ENCODE data around the gene TOR2A.
"Not testable (repeated sequence)": the region's sequence is repeated elsewhere in the genome, so short reads cannot be mapped to it uniquely, and the experiment has no call there.

TOR2A gene

DNA sequence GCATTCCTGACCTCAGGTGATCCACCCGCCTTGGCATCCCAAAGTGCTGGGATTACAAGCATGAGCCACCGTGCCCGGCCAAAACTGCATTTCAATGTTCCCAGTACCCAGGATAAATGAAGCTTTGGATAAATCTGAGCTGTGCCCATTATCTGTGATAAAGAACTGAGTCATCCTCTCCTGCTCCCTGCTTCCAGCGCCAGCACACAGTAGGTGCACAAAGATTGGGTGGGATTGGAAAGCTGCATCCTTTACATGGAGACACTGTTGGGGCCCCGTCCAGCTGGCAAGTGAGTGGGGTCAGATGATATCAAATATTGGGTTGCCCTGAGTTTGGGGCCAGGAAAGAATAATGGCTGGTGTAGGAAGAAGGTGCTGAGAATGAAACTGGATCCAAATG is 26.0 kb upstream of the TOR2A start:
- TF ChIP-seq, protein P1, sequence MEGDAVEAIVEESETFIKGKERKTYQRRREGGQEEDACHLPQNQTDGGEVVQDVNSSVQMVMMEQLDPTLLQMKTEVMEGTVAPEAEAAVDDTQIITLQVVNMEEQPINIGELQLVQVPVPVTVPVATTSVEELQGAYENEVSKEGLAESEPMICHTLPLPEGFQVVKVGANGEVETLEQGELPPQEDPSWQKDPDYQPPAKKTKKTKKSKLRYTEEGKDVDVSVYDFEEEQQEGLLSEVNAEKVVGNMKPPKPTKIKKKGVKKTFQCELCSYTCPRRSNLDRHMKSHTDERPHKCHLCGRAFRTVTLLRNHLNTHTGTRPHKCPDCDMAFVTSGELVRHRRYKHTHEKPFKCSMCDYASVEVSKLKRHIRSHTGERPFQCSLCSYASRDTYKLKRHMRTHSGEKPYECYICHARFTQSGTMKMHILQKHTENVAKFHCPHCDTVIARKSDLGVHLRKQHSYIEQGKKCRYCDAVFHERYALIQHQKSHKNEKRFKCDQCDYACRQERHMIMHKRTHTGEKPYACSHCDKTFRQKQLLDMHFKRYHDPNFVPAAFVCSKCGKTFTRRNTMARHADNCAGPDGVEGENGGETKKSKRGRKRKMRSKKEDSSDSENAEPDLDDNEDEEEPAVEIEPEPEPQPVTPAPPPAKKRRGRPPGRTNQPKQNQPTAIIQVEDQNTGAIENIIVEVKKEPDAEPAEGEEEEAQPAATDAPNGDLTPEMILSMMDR (IDR thresholded peaks at IDR 0.05; ENCODE audit: low read length, missing control alignments) = no peak
- H3K4me3 ChIP-seq (replicated peaks; ENCODE audit: low read depth, low read length) = no peak overlapping the region
- DNase-seq (ENCODE audit: low read depth) = no peak

DNA sequence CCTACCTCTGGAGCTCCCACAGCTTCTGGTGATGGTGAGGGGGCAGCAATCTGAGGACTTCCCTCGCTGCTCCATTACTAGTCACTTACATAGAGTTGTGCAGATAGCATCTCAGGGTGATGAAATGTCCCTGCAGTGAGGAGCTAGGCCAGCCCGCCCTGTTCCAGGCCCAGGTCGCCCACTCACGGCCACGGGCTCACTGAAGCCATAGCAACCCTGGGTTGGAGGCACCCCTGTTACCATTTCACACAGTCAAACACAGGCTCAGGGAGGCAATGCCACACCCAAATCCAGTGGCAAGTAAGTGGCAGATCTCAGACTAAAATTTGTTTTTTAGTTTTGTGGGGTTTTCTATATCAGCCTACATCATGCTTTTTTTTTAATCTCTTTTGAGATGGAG is 23.7 kb upstream of the TOR2A start:
- TF ChIP-seq, protein P1 (IDR thresholded peaks at IDR 0.05; ENCODE audit: low read length, missing control alignments) = no peak
- no peak for DNase-seq (ENCODE audit: low read depth)
- no peak overlapping the region for H3K4me3 ChIP-seq (replicated peaks; ENCODE audit: low read depth, low read length)

DNA sequence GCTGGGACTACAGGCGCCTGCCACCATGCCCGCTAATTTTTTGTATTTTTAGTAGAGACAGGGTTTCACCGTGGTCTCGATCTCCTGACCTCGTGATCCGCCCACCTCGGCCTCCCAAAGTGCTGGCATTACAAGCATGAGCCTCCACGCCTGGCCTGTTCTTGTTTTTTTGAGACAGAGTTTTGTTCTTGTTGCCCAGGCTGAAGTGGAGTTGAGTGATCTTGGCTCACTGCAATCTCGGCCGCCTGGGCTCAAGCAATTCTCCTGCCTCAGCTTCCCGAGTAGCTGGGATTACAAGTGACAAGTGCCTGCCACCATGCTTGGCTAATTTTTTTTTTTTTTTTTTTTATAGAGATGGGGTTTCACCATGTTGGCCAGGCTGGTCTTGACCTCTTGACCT is 21.7 kb upstream of the TOR2A start:
- not testable (repeated sequence) for DNase-seq (ENCODE audit: low read depth); H3K4me3 ChIP-seq (replicated peaks; ENCODE audit: low read depth, low read length)

DNA sequence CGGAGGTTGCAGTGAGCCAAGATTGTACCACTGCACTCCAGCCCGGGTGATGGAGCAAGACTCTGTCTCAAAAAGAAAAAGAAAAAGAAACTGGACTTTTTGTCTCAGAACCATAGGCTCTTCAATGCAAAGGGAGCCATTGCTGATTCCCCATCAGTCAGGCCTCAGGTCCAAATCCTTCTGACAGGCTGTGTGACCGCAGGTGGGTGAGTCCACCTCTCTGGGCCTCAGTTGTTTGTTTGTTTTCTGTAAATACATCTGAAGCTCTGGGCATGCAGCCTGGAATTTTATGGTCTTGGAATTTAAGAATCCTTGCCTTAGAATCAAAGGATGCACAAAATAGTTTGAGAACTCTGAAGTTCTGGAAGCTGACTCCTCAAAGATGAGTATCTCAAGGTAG is 21.1 kb upstream of the TOR2A start:
- DNase-seq (ENCODE audit: low read depth) = no peak
- TF ChIP-seq, protein P1 (IDR thresholded peaks at IDR 0.05; ENCODE audit: low read length, missing control alignments) = no peak
- no peak overlapping the region for H3K4me3 ChIP-seq (replicated peaks; ENCODE audit: low read depth, low read length)

DNA sequence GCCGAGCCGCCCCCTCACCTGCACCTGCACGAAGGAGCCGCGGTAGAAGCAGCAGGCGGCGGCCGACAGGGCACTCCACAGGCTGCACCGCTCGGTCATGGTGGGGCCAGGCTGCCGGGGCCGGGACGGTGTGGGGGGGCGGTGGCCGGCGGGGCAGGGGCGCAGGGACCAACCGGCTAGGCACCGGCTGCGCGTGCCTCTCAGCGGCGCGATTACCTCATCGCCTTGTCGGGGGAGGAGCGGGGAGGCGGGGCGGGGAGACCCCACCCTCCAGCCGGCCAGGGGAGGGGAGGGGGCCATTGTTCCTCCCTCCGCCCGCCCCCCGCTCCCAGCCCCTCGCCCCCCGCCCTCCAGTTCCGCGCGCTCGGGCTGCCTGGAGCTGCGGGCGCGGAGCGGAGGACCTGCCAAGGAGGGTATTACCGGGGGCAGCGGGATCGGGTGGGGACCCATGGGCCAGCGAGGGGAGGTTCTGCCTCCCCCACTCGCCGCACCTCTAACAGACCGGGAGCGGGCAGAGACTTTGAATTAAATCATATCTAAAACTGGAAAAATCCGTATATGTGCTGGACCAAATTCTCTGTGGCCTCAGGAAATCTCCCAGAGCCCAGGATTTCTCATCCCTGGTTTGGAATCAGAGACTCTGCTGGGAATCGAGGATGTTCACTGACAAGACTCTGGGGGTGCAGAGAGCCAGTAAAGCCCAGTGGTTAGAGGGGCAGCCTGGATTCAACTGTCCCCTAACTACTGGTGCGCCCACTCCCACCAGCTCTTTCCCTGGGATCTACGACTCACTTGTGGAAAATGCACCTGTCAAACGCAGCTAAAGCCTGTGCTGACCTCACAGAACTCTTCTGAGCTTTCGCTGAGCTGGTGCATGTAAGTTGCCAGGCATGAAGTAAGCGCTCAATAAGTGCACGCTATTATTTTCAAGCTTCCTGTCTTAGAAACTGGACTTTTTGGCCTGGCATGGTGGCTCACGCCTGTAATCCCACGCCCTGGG is 20.3 kb upstream of the TOR2A start:
- TF ChIP-seq, protein P1 (IDR thresholded peaks at IDR 0.05; ENCODE audit: low read length, missing control alignments) = no peak
- DNase-seq (ENCODE audit: low read depth) = no peak
- no peak overlapping the region for H3K4me3 ChIP-seq (replicated peaks; ENCODE audit: low read depth, low read length)

DNA sequence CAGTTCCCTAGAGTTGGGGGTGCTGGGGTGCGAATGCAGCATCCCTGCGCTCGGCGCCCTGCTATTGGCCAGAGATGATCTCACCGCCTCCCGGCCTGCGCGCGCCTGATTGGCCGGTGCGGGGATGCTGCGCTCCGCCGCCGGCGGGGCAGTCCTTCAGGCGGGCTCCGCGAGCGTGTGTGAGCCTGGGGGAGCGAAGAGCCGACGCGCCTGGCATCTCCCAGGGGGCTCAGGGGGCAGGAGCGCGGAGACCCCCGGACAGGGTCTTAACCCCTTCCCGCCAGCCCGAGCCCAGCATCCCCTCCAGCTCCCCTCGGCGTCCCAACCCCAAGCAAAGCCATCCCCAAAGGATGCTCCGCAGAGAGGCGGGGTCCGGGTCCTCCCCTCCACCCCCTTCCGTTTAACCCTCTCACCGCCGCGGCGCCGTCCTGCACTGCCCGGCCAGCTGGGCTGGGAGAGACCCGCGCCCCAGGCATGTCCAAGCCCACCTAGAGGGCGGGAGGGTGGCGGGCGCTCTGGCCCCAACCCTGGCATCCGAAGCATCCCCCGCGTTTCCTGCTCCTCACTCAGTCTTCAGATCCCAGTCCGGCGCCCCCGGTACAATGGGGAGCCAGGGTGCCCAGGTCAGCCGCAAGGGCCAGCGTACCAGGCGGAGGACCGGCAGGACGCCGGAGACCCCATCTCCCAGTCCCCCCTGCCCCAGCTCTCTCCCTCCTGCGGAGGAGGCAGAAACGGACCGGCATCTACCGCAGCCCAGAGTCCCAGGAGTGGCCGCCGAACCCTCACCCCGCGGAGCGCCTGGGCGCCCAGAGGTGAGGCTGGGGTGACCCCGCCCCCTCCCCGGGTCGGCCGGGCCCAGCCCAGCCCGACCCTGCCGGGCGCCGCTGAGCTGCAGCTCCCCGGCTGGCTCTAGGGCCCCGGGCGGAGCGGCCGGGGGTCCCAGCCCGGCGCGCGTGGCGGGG is 19.3 kb upstream of the TOR2A start:
- TF ChIP-seq, protein P1 (IDR thresholded peaks at IDR 0.05; ENCODE audit: low read length, missing control alignments) = no peak
- no peak for DNase-seq (ENCODE audit: low read depth)
- H3K4me3 ChIP-seq (replicated peaks; ENCODE audit: low read depth, low read length) = no peak overlapping the region

DNA sequence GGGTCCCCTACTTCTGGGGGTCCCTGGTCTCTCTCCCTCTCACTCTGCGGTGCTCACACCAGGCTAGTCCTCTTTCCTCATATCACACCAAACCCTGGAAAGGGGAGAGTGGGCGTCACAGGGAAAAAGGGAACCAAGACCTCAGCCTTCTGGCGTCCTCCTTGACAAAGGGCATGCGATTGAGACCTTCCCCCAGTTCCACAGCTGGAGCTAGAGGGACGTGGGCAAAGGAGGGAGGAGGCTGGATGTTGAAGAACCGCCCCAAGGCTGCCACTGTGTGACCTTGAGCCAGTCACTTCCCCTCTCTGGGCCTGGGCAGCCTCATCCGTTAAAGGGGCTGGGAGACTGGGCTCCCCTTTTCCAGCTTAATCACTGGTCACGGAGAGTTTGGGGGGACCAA is 18.5 kb upstream of the TOR2A start:
- DNase-seq (ENCODE audit: low read depth) = no peak
- TF ChIP-seq, protein P1 (IDR thresholded peaks at IDR 0.05; ENCODE audit: low read length, missing control alignments) = no peak
- H3K4me3 ChIP-seq (replicated peaks; ENCODE audit: low read depth, low read length) = no peak overlapping the region
